ACC112 (cell line): ENCODE results near the gene CRYBG1.

Experiments used
- H2AFZ ChIP-seq: fragments of 200-600 bp; sonication (generic); one replicate; pipeline ENCODE4 v1.6.0; 2017; ENCODE audit warnings: antibody characterized with exemption, low read length; ENCODE audit not compliant: unreplicated experiment
- H3K27ac ChIP-seq: fragments of 200-600 bp; sonication (generic); 2 replicates; pipeline ENCODE4 v1.5.1; 2014; ENCODE audit warnings: low read depth, mild to moderate bottlenecking, antibody characterized with exemption, low read length, moderate library complexity
- H3K27me3 ChIP-seq: fragments of 200-600 bp; sonication (generic); 2 replicates; pipeline ENCODE4 v1.6.1; 2014; ENCODE audit warnings: mild to moderate bottlenecking, antibody characterized with exemption, low read length, moderate library complexity, mixed read lengths; ENCODE audit not compliant: insufficient read depth
- H3K36me3 ChIP-seq: fragments of 200-600 bp; sonication (generic); 2 replicates; pipeline ENCODE4 v1.6.1; 2016; ENCODE audit warnings: mild to moderate bottlenecking, antibody characterized with exemption, low read length, moderate library complexity, mixed read lengths; ENCODE audit not compliant: insufficient read depth
- H3K4me1 ChIP-seq: fragments of 200-600 bp; sonication (generic); one replicate; pipeline ENCODE4 v1.6.1; 2016; ENCODE audit warnings: low read length, mixed read lengths; ENCODE audit not compliant: insufficient read depth, unreplicated experiment, control insufficient read depth
- H3K4me3 ChIP-seq: fragments of 200-600 bp; sonication (generic); 2 replicates; pipeline ENCODE4 v1.5.1; 2014; ENCODE audit warnings: mild to moderate bottlenecking, low read depth, low read length
- H3K79me2 ChIP-seq: fragments of 200-600 bp; sonication (generic); one replicate; pipeline ENCODE4 v1.6.0; 2016; ENCODE audit warnings: low read length; ENCODE audit not compliant: control insufficient read depth, unreplicated experiment, insufficient read depth

Gene CRYBG1

DNA sequence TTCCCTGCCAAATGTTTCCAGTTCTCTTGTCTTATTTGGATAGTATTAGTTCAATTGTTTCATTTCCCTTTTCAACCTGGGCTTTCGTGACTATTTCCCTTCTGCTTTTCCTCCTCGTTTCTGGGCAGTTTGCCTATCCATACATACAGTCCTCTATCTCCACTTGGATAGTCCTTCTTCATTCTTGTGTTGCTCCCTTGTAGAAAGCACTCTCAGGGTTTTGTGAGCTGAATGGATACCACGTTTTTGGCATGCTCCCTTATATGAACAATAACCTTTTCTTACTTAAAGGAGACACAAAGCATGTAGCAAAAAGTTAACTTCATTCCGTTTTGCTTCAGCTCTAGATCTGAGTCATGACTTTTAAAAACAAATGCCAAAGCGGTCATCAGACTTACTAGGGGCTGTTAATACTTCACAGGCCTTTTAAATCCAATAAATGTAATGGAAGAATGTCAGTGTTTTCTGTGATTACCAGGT, 16.6 kb downstream of the CRYBG1 start:
- H3K36me3 ChIP-seq, result no peaks in the 10 kb centered on the region
- H2AFZ ChIP-seq, result peak overlapping the region; percentile 84
- no peaks in the 10 kb centered on the region for H3K79me2 ChIP-seq
- H3K27ac ChIP-seq, result no peak overlapping the region
- H3K4me3 ChIP-seq, result peak overlapping the region; percentile 40
- H3K27me3 ChIP-seq, result no peaks in the 10 kb centered on the region
- peaks cover 23% of the 10 kb centered on the region for H3K4me1 ChIP-seq

DNA sequence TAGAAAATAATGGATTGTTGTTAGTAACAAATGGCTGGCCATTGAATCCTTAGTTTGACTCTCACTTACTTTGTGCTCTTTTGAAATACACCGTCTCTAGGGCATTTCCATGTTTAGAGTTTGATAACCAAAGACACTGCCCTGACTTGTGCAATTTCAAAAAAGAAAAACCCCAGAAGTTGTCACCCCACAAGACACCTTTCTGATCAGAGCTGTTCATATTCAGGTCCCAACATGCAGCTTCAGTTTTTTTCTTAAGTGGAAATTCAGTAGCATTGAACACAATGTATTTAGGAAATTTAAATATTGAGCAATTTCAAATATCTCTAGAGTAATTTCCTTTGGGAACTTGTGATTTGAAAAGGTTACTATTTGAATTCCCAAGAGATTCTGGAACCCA, 19.4 kb downstream of the CRYBG1 start:
- Histone ChIP-seq H3K27ac (peak overlapping the region; percentile 54), H3K36me3 (no peaks in the 10 kb centered on the region), H3K4me3 (no peak overlapping the region), H3K4me1 (peaks cover 32% of the 10 kb centered on the region), H3K27me3 (no peaks in the 10 kb centered on the region), H2AFZ (no peak overlapping the region), H3K79me2 (no peaks in the 10 kb centered on the region)

DNA sequence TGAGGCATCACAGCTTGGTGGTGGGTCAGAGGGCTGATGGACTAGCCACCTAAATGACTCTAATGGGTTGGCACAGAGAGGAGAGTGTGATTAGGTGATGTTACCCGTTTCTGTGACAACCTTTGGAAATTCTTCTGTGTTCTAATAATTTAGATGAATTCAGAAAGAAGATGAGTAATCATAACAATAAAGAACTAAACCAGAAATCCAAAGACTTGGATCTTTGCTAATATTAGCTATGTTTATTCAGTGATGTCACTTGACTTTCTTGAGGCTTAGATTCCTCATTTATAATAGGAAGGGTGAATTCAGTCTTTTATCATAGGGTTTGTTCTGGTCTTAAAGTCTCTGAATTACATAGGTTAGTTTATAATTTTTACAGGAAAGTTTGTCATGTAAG, 19.9 kb downstream of the CRYBG1 start:
- Histone ChIP-seq H2AFZ (no peak overlapping the region), H3K36me3 (no peaks in the 10 kb centered on the region), H3K27me3 (no peaks in the 10 kb centered on the region), H3K4me1 (peaks cover 32% of the 10 kb centered on the region), H3K27ac (peak overlapping the region; percentile 54), H3K4me3 (no peak overlapping the region), H3K79me2 (no peaks in the 10 kb centered on the region)

DNA sequence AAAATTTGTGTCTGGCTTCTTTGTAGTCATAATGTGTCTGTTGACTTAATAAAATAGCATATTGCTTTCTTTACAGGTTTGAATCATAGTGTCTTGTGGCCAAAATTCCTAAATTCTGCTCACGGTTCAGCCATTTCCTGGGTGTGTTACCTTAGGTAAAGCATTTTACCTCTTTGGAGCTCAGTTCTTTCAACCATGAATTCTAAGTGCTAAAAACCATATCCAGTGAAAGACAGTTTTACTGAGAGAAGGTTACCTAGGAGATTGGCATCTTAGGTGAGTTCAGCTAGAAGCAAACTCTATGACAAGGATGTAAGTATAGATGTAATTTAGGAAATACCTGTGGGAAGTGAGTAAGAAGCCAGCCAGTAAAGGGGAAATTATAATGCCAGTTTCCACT, 20.7 kb downstream of the CRYBG1 start:
- Histone ChIP-seq H3K36me3 (no peaks in the 10 kb centered on the region), H3K4me1 (peaks cover 32% of the 10 kb centered on the region), H3K27me3 (no peaks in the 10 kb centered on the region), H3K4me3 (no peak overlapping the region), H2AFZ (peak overlapping the region; percentile 24), H3K27ac (peak overlapping the region; percentile 41), H3K79me2 (no peaks in the 10 kb centered on the region)

DNA sequence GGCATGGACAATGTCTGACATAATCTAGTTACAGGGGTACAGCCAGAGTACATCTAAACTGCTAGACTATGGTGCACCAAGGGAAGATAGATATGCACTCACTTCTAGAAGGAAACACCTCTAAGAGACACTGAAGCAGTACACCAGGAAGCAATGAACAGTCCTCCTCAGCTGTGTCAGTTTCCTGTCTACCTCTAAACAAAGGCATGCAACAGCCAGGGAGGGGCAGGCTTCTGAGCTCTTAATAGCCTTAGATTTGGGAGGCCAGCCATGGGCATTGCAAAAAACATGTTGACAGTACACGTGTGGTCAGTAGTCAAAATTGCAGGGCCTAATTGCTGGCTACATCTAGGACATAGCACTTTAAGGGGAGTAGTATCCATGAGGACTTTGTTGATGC, 21.4 kb downstream of the CRYBG1 start:
- H2AFZ ChIP-seq, result no peak overlapping the region
- no peak overlapping the region for H3K4me3 ChIP-seq

DNA sequence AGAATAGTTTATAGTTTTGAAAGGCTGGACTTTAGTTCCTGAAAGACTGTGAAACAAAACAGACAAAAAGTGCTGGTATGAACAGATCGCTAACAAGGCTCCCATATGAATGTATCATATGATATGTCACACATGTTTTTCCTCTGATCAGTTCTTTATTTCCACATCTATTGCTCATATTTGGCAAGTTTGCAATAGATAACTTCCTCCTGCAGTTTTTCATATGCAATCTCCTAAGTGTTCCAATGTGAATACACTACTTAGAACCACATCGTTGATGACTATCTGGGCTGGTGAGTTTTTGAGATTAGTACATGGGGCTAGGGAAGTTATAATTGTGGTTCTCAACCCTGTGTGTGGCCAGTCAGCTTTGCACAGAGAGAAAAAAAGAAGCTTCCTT, 23.1 kb downstream of the CRYBG1 start:
- Histone ChIP-seq H3K36me3 (no peaks in the 10 kb centered on the region), H3K27me3 (no peaks in the 10 kb centered on the region), H3K27ac (peak overlapping the region; percentile 28; the same call in 1 of the 2 replicates), H2AFZ (no peak overlapping the region), H3K4me1 (peaks cover 32% of the 10 kb centered on the region), H3K4me3 (no peak overlapping the region), H3K79me2 (no peaks in the 10 kb centered on the region)

More for the DNA sequence above, 21.4 kb downstream of the CRYBG1 start:
- H3K79me2 ChIP-seq, result no peaks in the 10 kb centered on the region
- no peaks in the 10 kb centered on the region for H3K36me3 ChIP-seq
- no peaks in the 10 kb centered on the region for H3K27me3 ChIP-seq
- no peak overlapping the region for H3K27ac ChIP-seq
- H3K4me1 ChIP-seq, result peaks cover 32% of the 10 kb centered on the region

DNA sequence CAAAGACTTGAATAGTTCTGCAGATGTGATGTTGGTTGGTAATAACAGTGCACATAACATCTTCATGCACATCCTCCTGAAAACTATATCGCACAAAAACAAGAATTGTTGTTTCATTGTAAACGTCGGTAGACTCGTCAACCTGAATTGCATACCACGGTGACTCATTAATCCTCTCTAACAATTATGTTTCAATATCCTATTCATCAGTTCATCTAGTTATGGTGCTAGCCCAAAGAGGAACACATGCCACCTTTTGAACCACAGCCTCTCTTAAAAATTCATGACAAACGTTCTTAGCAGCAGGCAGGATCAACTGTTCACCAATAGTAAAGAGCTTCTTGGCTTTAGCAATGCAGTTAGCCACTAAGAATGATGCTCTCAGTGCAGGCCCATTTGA, 25.0 kb downstream of the CRYBG1 start:
- Histone ChIP-seq H3K27ac (no peak overlapping the region), H3K4me1 (peaks cover 25% of the 10 kb centered on the region), H2AFZ (no peak overlapping the region), H3K79me2 (no peaks in the 10 kb centered on the region), H3K36me3 (no peaks in the 10 kb centered on the region), H3K27me3 (no peaks in the 10 kb centered on the region), H3K4me3 (no peak overlapping the region)

DNA sequence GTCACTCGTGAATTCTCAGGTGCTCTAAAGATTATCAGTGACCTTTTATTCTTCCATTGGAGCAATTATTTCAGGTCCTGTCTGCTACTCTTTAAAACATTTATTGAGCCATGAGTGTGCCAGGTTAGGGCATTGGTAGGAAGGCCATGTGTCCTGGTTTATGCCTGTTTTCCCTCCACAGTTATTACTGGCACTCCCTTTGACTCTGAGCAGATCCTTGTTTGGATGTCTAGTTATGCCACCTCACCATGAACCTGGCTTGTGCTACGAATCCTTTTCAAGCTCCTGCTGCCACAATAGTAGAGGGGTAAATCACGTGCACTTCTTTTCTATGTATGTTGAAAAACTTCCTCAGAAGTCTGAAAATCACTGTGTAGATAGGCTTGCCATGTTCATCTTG, 27.4 kb downstream of the CRYBG1 start:
- Histone ChIP-seq H3K4me1 (peaks cover 8% of the 10 kb centered on the region), H3K27me3 (no peaks in the 10 kb centered on the region), H3K36me3 (no peaks in the 10 kb centered on the region), H3K79me2 (no peaks in the 10 kb centered on the region), H3K27ac (no peak overlapping the region), H3K4me3 (no peak overlapping the region), H2AFZ (no peak overlapping the region)

DNA sequence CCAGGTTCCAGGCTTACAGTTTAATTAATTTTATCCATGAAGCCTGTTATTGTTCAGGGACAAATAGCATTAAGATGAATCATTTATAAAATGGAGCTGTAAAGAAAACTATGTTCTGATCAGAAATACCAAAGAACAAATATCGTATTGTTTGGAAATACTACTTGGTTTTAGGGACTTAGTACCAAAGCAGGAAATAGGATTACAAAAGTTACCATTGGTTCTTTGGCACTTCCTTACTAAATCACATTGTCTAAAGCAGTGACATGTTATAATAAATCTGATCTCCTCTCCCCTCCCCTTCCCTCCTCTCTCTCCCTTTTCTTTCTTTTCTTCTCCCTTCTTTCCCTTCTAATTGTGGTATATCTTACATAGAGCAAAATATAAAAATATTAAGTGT, 29.6 kb downstream of the CRYBG1 start:
- Histone ChIP-seq H3K4me1 (no peaks in the 10 kb centered on the region), H3K36me3 (no peaks in the 10 kb centered on the region), H3K27me3 (0 out of 2 replicates have a peak, but pooled peaks cover 6% of the 10 kb centered on the region), H3K4me3 (no peak overlapping the region), H2AFZ (peak overlapping the region; percentile 17), H3K27ac (no peak overlapping the region), H3K79me2 (no peaks in the 10 kb centered on the region)

DNA sequence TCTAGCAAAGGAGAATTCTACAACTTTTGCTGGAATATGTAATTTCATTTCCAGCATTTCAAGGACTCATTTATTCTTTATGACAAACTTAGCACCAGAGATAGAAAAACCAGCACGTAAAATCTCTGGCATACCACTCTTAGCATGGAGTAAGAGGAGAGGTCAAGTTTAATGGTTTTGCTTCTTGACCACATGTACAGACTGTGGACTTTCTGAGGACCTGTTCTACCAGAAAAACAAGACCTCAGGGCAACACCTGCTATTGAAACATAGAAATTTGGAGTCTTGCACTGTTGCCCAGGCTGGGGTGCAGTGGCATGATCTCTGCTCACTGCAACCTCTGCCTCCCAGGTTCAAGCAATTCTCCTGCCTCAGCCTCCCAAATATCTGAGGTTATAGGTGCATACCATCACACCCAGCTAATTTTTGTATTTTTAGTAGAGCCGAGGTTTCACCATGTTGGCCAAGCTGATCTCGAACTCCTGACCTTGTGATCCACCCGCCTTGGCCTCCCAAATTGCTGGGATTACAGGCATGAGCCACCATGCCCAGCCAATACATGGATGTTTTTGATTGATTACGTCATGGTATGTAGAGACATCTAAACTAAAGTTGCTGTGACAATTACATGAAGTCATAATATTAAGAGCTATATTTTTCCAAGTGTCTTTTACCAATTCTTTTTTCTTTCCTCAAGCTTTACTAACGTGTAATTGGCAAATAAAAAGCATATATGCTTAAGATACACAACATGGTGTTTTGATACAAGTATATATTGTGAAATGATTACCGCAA, 36.1 kb downstream of the CRYBG1 start:
- Histone ChIP-seq H3K79me2 (no peaks in the 10 kb centered on the region), H3K27ac (no peak overlapping the region), H3K27me3 (0 out of 2 replicates have a peak, but pooled peaks cover 6% of the 10 kb centered on the region), H3K4me3 (no peak overlapping the region), H3K36me3 (no peaks in the 10 kb centered on the region), H3K4me1 (no peaks in the 10 kb centered on the region), H2AFZ (no peak overlapping the region)

DNA sequence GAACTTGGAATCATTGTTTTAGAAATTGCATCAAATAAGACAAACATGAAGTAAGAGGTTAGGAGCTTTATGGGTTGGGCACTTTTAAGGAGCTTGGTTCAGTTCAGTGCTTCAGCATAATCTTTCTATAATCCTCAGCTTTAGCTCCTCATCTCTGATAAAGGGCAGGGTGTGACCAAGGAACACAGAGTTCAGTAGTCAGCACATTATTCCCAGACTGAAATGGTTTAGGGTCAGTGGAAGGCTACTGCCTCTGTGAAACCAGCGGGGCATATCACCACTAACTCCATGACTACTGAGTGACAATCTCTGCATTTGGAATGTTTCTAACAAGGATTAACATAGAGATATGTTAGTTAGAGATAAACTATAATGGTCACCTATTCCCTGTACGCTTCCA, 36.9 kb downstream of the CRYBG1 start:
- H2AFZ ChIP-seq, result no peak overlapping the region
- no peaks in the 10 kb centered on the region for H3K4me1 ChIP-seq
- no peak overlapping the region for H3K27ac ChIP-seq
- H3K27me3 ChIP-seq, result 0 out of 2 replicates have a peak, but pooled peaks cover 6% of the 10 kb centered on the region
- H3K4me3 ChIP-seq, result no peak overlapping the region
- H3K79me2 ChIP-seq, result no peaks in the 10 kb centered on the region
- no peaks in the 10 kb centered on the region for H3K36me3 ChIP-seq
